Ishikawa (cell line): ENCODE data around the gene SLC37A1.

ENCODE experiments used
- CEBPB ChIP-seq: IDR thresholded peaks from 2 replicates; pipeline ENCODE4 v1.6.1; 2012
- CREB1 ChIP-seq: IDR thresholded peaks from 2 replicates; pipeline ENCODE4 v1.6.1; 2012; ENCODE audit warnings: low read depth
- EGR1 ChIP-seq: IDR thresholded peaks from 2 replicates; pipeline ENCODE4 v1.6.1; 2012
- EP300 ChIP-seq: IDR thresholded peaks from 2 replicates; pipeline ENCODE4 v1.6.1; 2012; ENCODE audit warnings: borderline replicate concordance
- FOXM1 ChIP-seq: IDR thresholded peaks from 2 replicates; pipeline ENCODE4 v1.6.1; 2012; ENCODE audit warnings: low read depth, borderline replicate concordance
- MAX ChIP-seq: IDR thresholded peaks from 2 replicates; pipeline ENCODE4 v1.6.1; 2012
- RAD21 ChIP-seq: IDR thresholded peaks from 2 replicates; pipeline ENCODE4 v1.6.1; 2012; ENCODE audit warnings: low read depth
- REST ChIP-seq: IDR thresholded peaks from 2 replicates; pipeline ENCODE4 v1.6.1; 2012; ENCODE audit warnings: low read depth, mild to moderate bottlenecking
- TAF1 ChIP-seq: IDR thresholded peaks from 2 replicates; pipeline ENCODE4 v1.6.1; 2012; ENCODE audit warnings: low read depth, mild to moderate bottlenecking
- TCF12 ChIP-seq: IDR thresholded peaks from 2 replicates; pipeline ENCODE4 v1.6.1; 2012; ENCODE audit warnings: low read depth
- TEAD4 ChIP-seq: IDR thresholded peaks from 2 replicates; pipeline ENCODE4 v1.6.1; 2012
- USF1 ChIP-seq: IDR thresholded peaks from 2 replicates; pipeline ENCODE4 v1.6.1; 2012
- YY1 ChIP-seq: IDR thresholded peaks from 2 replicates; pipeline ENCODE4 v1.6.1; 2012; ENCODE audit warnings: low read depth
- ZBTB7A ChIP-seq: IDR thresholded peaks from 2 replicates; pipeline ENCODE4 v1.6.1; 2012; ENCODE audit warnings: low read depth

GRCh38 chr21:42568866-42569731, 55.4 kb downstream of the SLC37A1 start:
- no peak for TF ChIP-seq REST
- TF ChIP-seq TCF12: no peak
- TF ChIP-seq YY1: no peak
- TF ChIP-seq TAF1: no peak
- no peak for TF ChIP-seq ZBTB7A
- TF ChIP-seq MAX: no peak
- no peak for TF ChIP-seq RAD21
- no peak for TF ChIP-seq CEBPB
- TF ChIP-seq CREB1: no peak
- no peak for TF ChIP-seq USF1
- no peak for TF ChIP-seq EP300
- TF ChIP-seq TEAD4: no peak
- no peak for TF ChIP-seq FOXM1
- no peak for TF ChIP-seq EGR1
